NOMO-1 treated with DMSO at 0.1 percent for 48 hours (cell line): ENCODE results near the gene GPR132.

ENCODE experiments used
- DNase-seq: peaks from one replicate; lab custom pipeline; 2025; ENCODE audit not compliant: unreplicated experiment; lab: John Stamatoyannopoulos, UW

GPR132 gene

DNA sequence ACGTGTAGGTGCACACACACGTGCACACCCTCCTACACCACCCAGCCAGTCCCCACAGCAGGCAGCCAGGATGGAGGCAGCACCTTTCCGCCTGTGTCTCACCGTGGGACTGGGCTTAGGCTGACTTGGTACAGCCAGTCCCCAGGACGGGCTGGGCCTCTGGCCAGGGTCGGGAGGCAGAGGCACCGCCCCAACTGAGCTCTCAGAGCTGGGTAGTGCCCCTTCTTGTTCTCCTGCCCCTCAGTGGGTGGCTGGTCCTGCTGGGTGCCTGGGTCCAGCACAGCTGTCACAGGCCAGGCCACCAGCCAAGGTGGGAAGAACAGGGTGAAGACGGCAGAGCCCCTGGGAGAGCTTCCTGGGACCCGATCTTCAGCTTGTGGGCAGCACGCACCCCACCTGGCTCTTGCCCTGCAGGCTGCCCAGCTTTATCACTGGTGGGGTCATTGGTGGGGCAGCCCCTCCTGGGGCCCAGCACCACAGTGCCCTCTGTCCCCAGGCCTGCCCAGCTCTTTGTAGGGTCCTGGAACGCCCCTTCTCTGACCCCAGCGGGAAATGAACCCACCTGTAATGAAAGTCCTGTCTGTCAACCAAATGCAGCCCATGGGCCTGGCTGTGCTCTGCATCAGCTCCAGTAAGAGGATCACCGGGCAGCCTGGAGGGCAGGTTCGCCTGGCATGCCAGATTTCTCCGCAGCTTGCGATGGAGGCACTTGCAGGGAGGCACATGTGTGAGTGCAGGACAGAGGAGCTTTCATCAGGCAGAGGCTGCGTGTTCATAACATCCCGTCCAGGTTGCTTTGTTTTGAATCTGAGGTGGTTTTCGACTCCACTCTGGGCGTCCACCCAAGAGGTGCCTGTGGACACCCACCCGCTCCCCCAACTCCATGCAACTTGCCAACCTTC is 59.0 kb downstream of the GPR132 start:
- DNase-seq = no peak

- DNase-seq = no peak
Measured at GRCh38 chr14:105005329-105005928, 59.8 kb downstream of the GPR132 start.
